Tibial artery (tissue), 4 donors: Measurements from ENCODE around the gene SUPT20HL2.

ENCODE experiments used
- DNase-seq, 2 donors: peaks; one replicate each; pipeline ENCODE4 v3.0.0-alpha.2; 2019
- H3K27ac ChIP-seq, 2 donors: fragments of 200-600 bp; sonication (generic) in 1 of 2; 1 replicate in 1 of 2; 2 replicates in 1 of 2; pipeline ENCODE4 v1.5.1; 2018 to 2019; ENCODE audit warnings: mild to moderate bottlenecking in 1 of 2
- H3K27me3 ChIP-seq, 2 donors: fragments of 200-600 bp; sonication (generic) in 1 of 2; one replicate each; pipeline versions ENCODE4 v1.5.1 to v1.6.0; 2016 to 2019
- H3K36me3 ChIP-seq, 3 donors: fragments of 200-600 bp; sonication (generic) in 2 of 3; one replicate each; pipeline ENCODE4 v1.5.1; 2016 to 2019; ENCODE audit warnings: mild to moderate bottlenecking in 2 of 3
- H3K4me1 ChIP-seq, 4 donors: fragments of 200-600 bp; sonication (generic) in 2 of 4; 1 replicate in 3 of 4; 2 replicates in 1 of 4; pipeline ENCODE4 v1.5.1; 2016 to 2019
- H3K4me3 ChIP-seq, 2 donors: fragments of 200-600 bp; sonication (generic) in 1 of 2; 1 replicate in 1 of 2; 2 replicates in 1 of 2; pipeline ENCODE4 v1.5.1; 2018 to 2019; ENCODE audit warnings: mild to moderate bottlenecking in 2 of 2
- H3K9me3 ChIP-seq, 3 donors: fragments of 200-600 bp; sonication (generic) in 1 of 3; one replicate each; pipeline ENCODE4 v1.5.1; 2016 to 2019
- intact Hi-C: fragments of 100-400 bp; cut with DNase I; formaldehyde crosslinking; loops from one replicate; pipeline ENCODE4 v1.15.0; 2023; ENCODE audit warnings: low total_unique reads
- TF ChIP-seq, protein P1 (sequence below), 2 experiments: fragments of 200-600 bp in 1 of 2; fragments of 450-650 bp in 1 of 2; IDR thresholded peaks; one replicate each; pipeline ENCODE4 v1.5.1; 2017 to 2019; ENCODE audit warnings: antibody characterized with exemption in 2 of 2, mild to moderate bottlenecking in 1 of 2, moderate library complexity in 1 of 2

The SUPT20HL2 gene

GRCh38 chrX:24301806-24302205 lies 12.1 kb downstream of the SUPT20HL2 start:
- Histone ChIP-seq H3K4me3 (no peak overlapping the region), H3K36me3 (no peaks in the 10 kb centered on the region), H3K4me1 (no peaks in the 10 kb centered on the region), H3K27me3 (no peaks in the 10 kb centered on the region), H3K9me3 (no peaks in the 10 kb centered on the region), H3K27ac (no peak overlapping the region)
- intact Hi-C loops, result no loop called here
- TF ChIP-seq, protein P1, sequence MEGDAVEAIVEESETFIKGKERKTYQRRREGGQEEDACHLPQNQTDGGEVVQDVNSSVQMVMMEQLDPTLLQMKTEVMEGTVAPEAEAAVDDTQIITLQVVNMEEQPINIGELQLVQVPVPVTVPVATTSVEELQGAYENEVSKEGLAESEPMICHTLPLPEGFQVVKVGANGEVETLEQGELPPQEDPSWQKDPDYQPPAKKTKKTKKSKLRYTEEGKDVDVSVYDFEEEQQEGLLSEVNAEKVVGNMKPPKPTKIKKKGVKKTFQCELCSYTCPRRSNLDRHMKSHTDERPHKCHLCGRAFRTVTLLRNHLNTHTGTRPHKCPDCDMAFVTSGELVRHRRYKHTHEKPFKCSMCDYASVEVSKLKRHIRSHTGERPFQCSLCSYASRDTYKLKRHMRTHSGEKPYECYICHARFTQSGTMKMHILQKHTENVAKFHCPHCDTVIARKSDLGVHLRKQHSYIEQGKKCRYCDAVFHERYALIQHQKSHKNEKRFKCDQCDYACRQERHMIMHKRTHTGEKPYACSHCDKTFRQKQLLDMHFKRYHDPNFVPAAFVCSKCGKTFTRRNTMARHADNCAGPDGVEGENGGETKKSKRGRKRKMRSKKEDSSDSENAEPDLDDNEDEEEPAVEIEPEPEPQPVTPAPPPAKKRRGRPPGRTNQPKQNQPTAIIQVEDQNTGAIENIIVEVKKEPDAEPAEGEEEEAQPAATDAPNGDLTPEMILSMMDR (IDR thresholded peaks at IDR 0.05), result no peak
- DNase-seq, result no peak

GRCh38 chrX:24301060-24301459 lies 12.8 kb downstream of the SUPT20HL2 start:
- no peaks in the 10 kb centered on the region for H3K27me3 ChIP-seq

DNA sequence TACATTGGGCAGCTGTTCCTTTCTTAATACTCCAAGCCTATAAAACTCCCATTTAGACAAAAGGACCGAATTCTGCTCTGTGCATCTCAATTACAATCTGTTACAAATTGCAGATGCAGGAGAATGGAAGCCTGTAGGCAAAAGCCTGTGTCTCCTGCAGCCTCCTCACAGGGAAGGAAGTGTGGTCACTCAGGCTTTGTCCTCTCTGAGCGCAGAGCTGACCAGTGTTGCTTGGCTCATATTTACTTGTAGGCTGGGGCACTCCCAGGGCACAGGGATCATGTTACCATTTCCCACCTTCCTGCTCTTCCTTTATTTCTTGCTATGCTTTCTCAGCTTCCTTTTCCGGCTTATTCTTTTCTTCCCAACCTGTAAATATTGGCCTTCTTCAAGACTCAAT lies 15.7 kb downstream of the SUPT20HL2 start:
- Histone ChIP-seq H3K27ac (no peak overlapping the region), H3K4me1 (no peaks in the 10 kb centered on the region), H3K4me3 (no peak overlapping the region), H3K36me3 (no peaks in the 10 kb centered on the region), H3K9me3 (no peaks in the 10 kb centered on the region), H3K27me3 (no peaks in the 10 kb centered on the region)
- intact Hi-C loops, result no loop called here
- TF ChIP-seq, protein P1 (IDR thresholded peaks at IDR 0.05), result no peak
- DNase-seq, result no peak

More at GRCh38 chrX:24301060-24301459, 12.8 kb downstream of the SUPT20HL2 start:
- no peaks in the 10 kb centered on the region for H3K36me3 ChIP-seq
- TF ChIP-seq, protein P1 (IDR thresholded peaks at IDR 0.05), result no peak
- DNase-seq, result no peak
- H3K4me3 ChIP-seq, result no peak overlapping the region
- intact Hi-C loops, result no loop called here
- no peaks in the 10 kb centered on the region for H3K4me1 ChIP-seq
- no peak overlapping the region for H3K27ac ChIP-seq
- H3K9me3 ChIP-seq, result no peaks in the 10 kb centered on the region

GRCh38 chrX:24294619-24295018 lies 19.2 kb downstream of the SUPT20HL2 start:
- TF ChIP-seq, protein P1 (IDR thresholded peaks at IDR 0.05), result no peak
- H3K27ac ChIP-seq, result no peak overlapping the region
- no peak overlapping the region for H3K4me3 ChIP-seq
- H3K27me3 ChIP-seq, result no peaks in the 10 kb centered on the region
- intact Hi-C loops, result no loop called here
- no peaks in the 10 kb centered on the region for H3K36me3 ChIP-seq
- H3K4me1 ChIP-seq, result no peaks in the 10 kb centered on the region
- H3K9me3 ChIP-seq, result no peaks in the 10 kb centered on the region
- peak in 1 of 2 donors; percentile 21 for DNase-seq

DNA sequence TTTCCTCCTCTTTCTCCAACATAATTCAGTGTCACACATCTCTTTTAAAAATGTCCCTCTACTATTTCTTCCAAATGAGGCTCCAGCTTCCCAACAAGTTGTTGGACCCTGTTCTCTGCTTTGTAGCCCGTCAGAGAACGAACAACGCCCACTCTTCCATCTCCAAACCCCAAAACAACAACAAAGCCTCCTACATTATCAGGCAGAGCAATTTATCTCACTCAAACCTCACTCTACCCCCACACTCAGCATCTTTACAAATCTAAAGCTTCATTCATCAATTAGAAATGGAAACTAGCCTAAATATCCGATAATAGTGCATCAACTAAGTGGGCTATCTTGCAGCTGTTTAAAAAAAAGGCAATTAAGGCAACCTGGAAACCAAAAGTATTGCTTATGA lies 20.5 kb downstream of the SUPT20HL2 start:
- no peaks in the 10 kb centered on the region for H3K9me3 ChIP-seq
- TF ChIP-seq, protein P1 (IDR thresholded peaks at IDR 0.05), result no peak
- H3K36me3 ChIP-seq, result no peaks in the 10 kb centered on the region
- H3K4me1 ChIP-seq, result no peaks in the 10 kb centered on the region
- H3K4me3 ChIP-seq, result no peak overlapping the region
- no peaks in the 10 kb centered on the region for H3K27me3 ChIP-seq
- intact Hi-C loops, result no loop called here
- DNase-seq, result no peak
- no peak overlapping the region for H3K27ac ChIP-seq

DNA sequence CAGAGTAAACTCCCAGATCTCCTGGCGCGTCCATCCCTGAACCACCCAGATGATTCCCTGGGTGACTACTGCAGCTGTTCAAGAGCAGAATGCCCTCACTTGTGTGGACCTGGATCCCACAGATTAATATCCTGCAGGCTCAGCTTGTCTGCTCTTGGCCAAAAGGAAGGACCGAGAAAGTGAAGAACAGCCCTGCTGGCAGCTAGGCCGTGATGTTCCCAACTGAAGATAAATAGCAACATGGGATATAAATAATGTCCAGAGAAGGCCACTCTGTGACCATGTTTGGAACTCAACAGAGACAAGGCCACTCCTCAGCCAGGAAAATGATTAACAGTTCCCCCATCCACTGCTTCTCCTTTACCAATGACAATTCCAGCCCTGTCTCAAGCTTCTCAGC lies 21.5 kb downstream of the SUPT20HL2 start:
- Histone ChIP-seq H3K36me3 (no peaks in the 10 kb centered on the region), H3K4me3 (no peak overlapping the region), H3K9me3 (no peaks in the 10 kb centered on the region), H3K4me1 (no peaks in the 10 kb centered on the region), H3K27me3 (no peaks in the 10 kb centered on the region), H3K27ac (no peak overlapping the region)
- DNase-seq, result no peak
- TF ChIP-seq, protein P1 (IDR thresholded peaks at IDR 0.05), result no peak
- intact Hi-C loops, result no loop called here
